ENCODE results near the gene CDKAL1.

GRCh38 chr6:21143645-21144044, 609.4 kb downstream of the CDKAL1 start:
- TF ChIP-seq, protein P1, sequence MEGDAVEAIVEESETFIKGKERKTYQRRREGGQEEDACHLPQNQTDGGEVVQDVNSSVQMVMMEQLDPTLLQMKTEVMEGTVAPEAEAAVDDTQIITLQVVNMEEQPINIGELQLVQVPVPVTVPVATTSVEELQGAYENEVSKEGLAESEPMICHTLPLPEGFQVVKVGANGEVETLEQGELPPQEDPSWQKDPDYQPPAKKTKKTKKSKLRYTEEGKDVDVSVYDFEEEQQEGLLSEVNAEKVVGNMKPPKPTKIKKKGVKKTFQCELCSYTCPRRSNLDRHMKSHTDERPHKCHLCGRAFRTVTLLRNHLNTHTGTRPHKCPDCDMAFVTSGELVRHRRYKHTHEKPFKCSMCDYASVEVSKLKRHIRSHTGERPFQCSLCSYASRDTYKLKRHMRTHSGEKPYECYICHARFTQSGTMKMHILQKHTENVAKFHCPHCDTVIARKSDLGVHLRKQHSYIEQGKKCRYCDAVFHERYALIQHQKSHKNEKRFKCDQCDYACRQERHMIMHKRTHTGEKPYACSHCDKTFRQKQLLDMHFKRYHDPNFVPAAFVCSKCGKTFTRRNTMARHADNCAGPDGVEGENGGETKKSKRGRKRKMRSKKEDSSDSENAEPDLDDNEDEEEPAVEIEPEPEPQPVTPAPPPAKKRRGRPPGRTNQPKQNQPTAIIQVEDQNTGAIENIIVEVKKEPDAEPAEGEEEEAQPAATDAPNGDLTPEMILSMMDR (IDR thresholded peaks at IDR 0.05; ENCODE audit: low read length): no peak
- TF ChIP-seq EZH2phosphoT487 (IDR thresholded peaks at IDR 0.05; ENCODE audit: low read length) (no peak), EZH2 (optimal IDR thresholded peaks at IDR 0.05; ENCODE audit: low read depth, low read length) (no peak)
